Endothelial cell of umbilical vein (primary cell): ENCODE data around the gene B3GALNT2. TPM values are rescaled to one million over a fixed set of nuclear protein-coding genes. Genes with fewer than 3 reads are reported as not detected.

Source experiments
- BruUV-seq: library from RNA; stranded (reverse); fragments of 400-500 nt; replicated peaks from 2 replicates; lab custom pipeline; 2021; lab: Mats Ljungman, UMichigan
- CTCF ChIA-PET: fragments of 300-600, 350-600 bp; sonication (Branson Sonifier 250); formaldehyde crosslinking; loops from one replicate; lab custom pipeline; 2021; ENCODE audit warnings: antibody characterized with exemption, inconsistent platforms; lab: Charles Lee
- POLR2A ChIA-PET: fragments of 300-600, 350-600 bp; sonication (Branson Sonifier 250); formaldehyde crosslinking; loops from one replicate; lab custom pipeline; 2021; ENCODE audit warnings: antibody characterized with exemption, inconsistent platforms; lab: Charles Lee
- DNase-seq: peaks from one replicate; pipeline ENCODE4 v3.0.0-alpha.2; 2011; ENCODE audit warnings: low read depth, low spot score
- FAIRE-seq: peaks from 2 replicates; lab custom pipeline; 2011; peaks lifted over from hg19 to GRCh38; lab: Jason Lieb, UNC
- H2AFZ ChIP-seq: 2 replicates; pipeline ENCODE4 v1.6.0; 2012; ENCODE audit warnings: low read depth, low read length, control low read depth, inconsistent platforms
- H3K27ac ChIP-seq: 2 replicates; pipeline ENCODE4 v1.5.1; 2011; ENCODE audit warnings: low read depth, mild to moderate bottlenecking, control low read depth, low read length, moderate library complexity; ENCODE audit not compliant: insufficient read depth
- H3K27me3 ChIP-seq, 2 experiments: 2 replicates each; pipeline versions ENCODE4 v1.6.0 to v1.6.1; 2011; ENCODE audit warnings: low read length in 2 of 2, mixed read lengths in 1 of 2; ENCODE audit not compliant: control insufficient read depth in 2 of 2, insufficient read depth in 2 of 2
- H3K36me3 ChIP-seq, 2 experiments: 2 replicates in 1 of 2; 3 replicates in 1 of 2; pipeline ENCODE4 v1.5.1; 2011; ENCODE audit warnings: low read length in 2 of 2, mild to moderate bottlenecking in 1 of 2, moderate library complexity in 1 of 2; ENCODE audit not compliant: control insufficient read depth in 2 of 2, insufficient read depth in 2 of 2; ENCODE audit errors: extremely low read depth in 1 of 2
- H3K4me1 ChIP-seq: 3 replicates; pipeline ENCODE4 v1.5.1; 2011; ENCODE audit warnings: mild to moderate bottlenecking, low read length; ENCODE audit not compliant: control insufficient read depth, insufficient read depth; ENCODE audit errors: extremely low read depth
- H3K4me2 ChIP-seq: 2 replicates; pipeline ENCODE4 v1.6.1; 2011; ENCODE audit warnings: low read length, control low read depth, mixed read lengths; ENCODE audit not compliant: insufficient read depth
- H3K4me3 ChIP-seq, 3 experiments: fragments of 200-600 bp in 1 of 3; sonication (generic), shearing (Covaris generic) in 1 of 3; replicated peaks in 1 of 3; 2 replicates each; pipeline ENCODE4 v1.5.1; 2011 to 2016; ENCODE audit warnings: control low read depth in 3 of 3, low read length in 3 of 3, mild to moderate bottlenecking in 2 of 3, inconsistent platforms in 1 of 3, low read depth in 1 of 3, moderate library complexity in 1 of 3; ENCODE audit not compliant: insufficient read depth in 1 of 3
- H3K79me2 ChIP-seq: 2 replicates; pipeline ENCODE4 v1.6.0; 2012; ENCODE audit warnings: low read length, inconsistent platforms; ENCODE audit not compliant: control insufficient read depth, insufficient read depth
- H3K9ac ChIP-seq: replicated peaks from 2 replicates; pipeline ENCODE3; 2011; ENCODE audit warnings: low read length, control low read depth; ENCODE audit not compliant: insufficient read depth; ENCODE audit errors: extremely low read depth
- H3K9me1 ChIP-seq: replicated peaks from 3 replicates; pipeline ENCODE4 v1.6.0; 2011; ENCODE audit warnings: mild to moderate bottlenecking, low read length; ENCODE audit not compliant: control insufficient read depth, insufficient read depth; ENCODE audit errors: extremely low read depth
- H3K9me3 ChIP-seq: replicated peaks from 2 replicates; pipeline ENCODE4 v1.5.1; 2012; ENCODE audit warnings: low read length, inconsistent platforms; ENCODE audit not compliant: control insufficient read depth, insufficient read depth
- H4K20me1 ChIP-seq: replicated peaks from 2 replicates; pipeline ENCODE3; 2011; ENCODE audit warnings: mild to moderate bottlenecking, low read length; ENCODE audit not compliant: control insufficient read depth, insufficient read depth; ENCODE audit errors: extremely low read depth
- CTCF ChIP-seq, 2 donors: IDR thresholded peaks; 1 replicate in 1 of 2; 2 replicates in 1 of 2; pipeline ENCODE4 v1.5.1; 2011; ENCODE audit warnings: low read length in 2 of 2, mild to moderate bottlenecking in 2 of 2, moderate library complexity in 2 of 2, control low read depth in 1 of 2, inconsistent platforms in 1 of 2, low read depth in 1 of 2; ENCODE audit not compliant: insufficient read depth in 1 of 2; ENCODE audit errors: extremely low read depth in 1 of 2
- EZH2 ChIP-seq: IDR thresholded peaks from 2 replicates; pipeline ENCODE4 v1.6.1; 2012; ENCODE audit warnings: borderline replicate concordance, low read depth, mild to moderate bottlenecking, moderate library complexity, low read length, inconsistent platforms; ENCODE audit not compliant: severe bottlenecking
- FOS ChIP-seq: IDR thresholded peaks from 2 replicates; pipeline ENCODE4 v1.6.1; 2011; ENCODE audit warnings: mild to moderate bottlenecking, low read length, moderate library complexity, borderline replicate concordance; ENCODE audit not compliant: insufficient read depth
- GATA2 ChIP-seq: IDR thresholded peaks from 2 replicates; pipeline ENCODE4 v1.7.0; 2011; ENCODE audit warnings: low read depth, mild to moderate bottlenecking, moderate library complexity, mixed read lengths, low read length; ENCODE audit not compliant: insufficient read length, insufficient read depth
- JUN ChIP-seq: IDR thresholded peaks from 2 replicates; pipeline ENCODE4 v1.6.1; 2011; ENCODE audit warnings: borderline replicate concordance, low read depth; ENCODE audit not compliant: insufficient read length, insufficient read depth
- MYC ChIP-seq: IDR thresholded peaks from one replicate; pipeline ENCODE4 v1.6.1; 2011; ENCODE audit warnings: mild to moderate bottlenecking, low read depth, low read length
- POLR2A ChIP-seq: IDR thresholded peaks from 2 replicates; pipeline ENCODE4 v1.6.1; 2012; ENCODE audit warnings: low read depth, mild to moderate bottlenecking, control low read depth, low read length
- POLR2AphosphoS5 ChIP-seq: IDR thresholded peaks from 2 replicates; pipeline ENCODE4 v1.6.1; 2012; ENCODE audit warnings: low read depth, mild to moderate bottlenecking, control low read depth, low read length, moderate library complexity; ENCODE audit not compliant: insufficient read depth
- dilution Hi-C: fragments of 300-500 bp; cut with MboI; formaldehyde crosslinking; loops from one replicate; pipeline ENCODE4 v1.15.0; 2019; ENCODE audit warnings: low sequenced_read_pairs; ENCODE audit not compliant: extremely low pct_ligation_motif_present
- intact Hi-C: fragments of 100-400 bp; cut with micrococcal nuclease; formaldehyde crosslinking; loops from one replicate; pipeline ENCODE4 v1.10.0; 2022
- polyA plus RNA-seq, 4 experiments: library from polyadenylated mRNA; depleted of rRNA in 3 of 4; stranded (reverse) in 3 of 4; unstranded in 1 of 4; fragments of >200 nt; gene quantifications; 2 replicates each; pipeline versions ENCODE4 v1.2.1 to v1.2.3, GENCODE V29; 2011 to 2012; ENCODE audit warnings: missing spikeins in 1 of 4
- total RNA-seq: library from RNA; stranded (reverse); gene quantifications from 2 replicates; pipeline ENCODE4 v1.2.3, GENCODE V29; 2021
- TF ChIP-seq, protein P1 (sequence below): IDR thresholded peaks from 2 replicates; pipeline ENCODE4 v1.6.1; 2011; ENCODE audit not compliant: insufficient read depth, insufficient read length

Gene B3GALNT2
- total and polyA plus RNA-seq, 2 donors (not counting 3 experiments of a cell fraction or from before 2014, with no cell fraction given): 12.0 to 32.2 TPM

DNA sequence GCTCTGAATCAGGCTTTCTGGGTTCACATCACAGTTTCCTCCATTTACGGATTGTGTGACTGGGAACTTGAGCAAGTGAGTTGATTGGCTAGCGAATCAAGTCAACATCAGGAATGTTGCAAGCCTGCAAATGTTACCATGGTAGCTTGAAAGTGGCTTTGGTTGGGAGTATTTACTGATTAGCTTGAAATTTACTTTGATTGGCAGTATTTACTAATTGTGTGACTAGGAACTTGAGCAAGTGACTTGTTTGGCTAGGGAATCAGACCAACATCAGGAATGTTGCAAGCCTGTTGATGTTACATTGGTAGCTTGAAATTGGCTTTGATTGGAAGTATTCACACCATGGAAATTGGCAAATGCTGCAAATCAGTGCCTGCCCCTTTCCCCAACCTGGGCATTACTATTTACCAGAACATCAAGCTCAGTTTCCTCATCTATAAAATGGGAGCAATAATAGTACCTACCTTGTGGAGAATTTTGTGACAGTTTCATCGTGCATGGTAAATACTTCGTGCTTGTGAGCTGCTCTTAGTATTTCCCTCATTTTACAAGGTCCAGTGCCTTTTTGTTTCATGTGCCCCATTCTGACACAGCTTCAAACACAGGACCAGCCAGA is 23.1 kb upstream of the B3GALNT2 start:
- CTCF ChIA-PET: interaction anchor here (1.2 to 5.3 kb wide), 3 partner anchors 8 to 23 kb away, joined by 3 to 17 read pairs (median 5); partner anchors contain the start of gene B3GALNT2
- peaks cover 0 to 2% of the 10 kb centered on the region in 2 experiments for H3K27me3 ChIP-seq
- intact Hi-C loops (no loop called here), dilution Hi-C loops (no loop called here)
- H2AFZ ChIP-seq: no peak overlapping the region
- DNase-seq (no peak), FAIRE-seq (no peak)
- no peaks in the 10 kb centered on the region for H3K4me1 ChIP-seq
- H3K9me3 ChIP-seq: no peaks in the 10 kb centered on the region
- H3K9ac ChIP-seq: no peak overlapping the region
- H4K20me1 ChIP-seq: no peaks in the 10 kb centered on the region
- H3K4me2 ChIP-seq: no peak overlapping the region
- H3K79me2 ChIP-seq: no peaks in the 10 kb centered on the region
- TF ChIP-seq JUN (no peak), MYC (no peak), GATA2 (no peak), POLR2A (no peak), POLR2AphosphoS5 (no peak), EZH2 (no peak), CTCF (IDR thresholded peaks at IDR 0.05; ENCODE audit: extremely low read depth in 1 of 2, insufficient read depth in 1 of 2, low read depth in 1 of 2, low read length in 2 of 2) (no peak), FOS (no peak)
- TF ChIP-seq, protein P1, sequence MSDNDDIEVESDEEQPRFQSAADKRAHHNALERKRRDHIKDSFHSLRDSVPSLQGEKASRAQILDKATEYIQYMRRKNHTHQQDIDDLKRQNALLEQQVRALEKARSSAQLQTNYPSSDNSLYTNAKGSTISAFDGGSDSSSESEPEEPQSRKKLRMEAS: no peak
- no peak overlapping the region for H3K27ac ChIP-seq
- H3K36me3 ChIP-seq: no peaks in the 10 kb centered on the region
- POLR2A ChIA-PET: no interaction called here
- H3K9me1 ChIP-seq: no peaks in the 10 kb centered on the region
- no TSS peak for BruUV-seq
- no peak overlapping the region for H3K4me3 ChIP-seq
